PFSK-1 (cell line): Measurements from ENCODE around the gene TRIP6.

ENCODE experiments used
- FOXP2 ChIP-seq: optimal IDR thresholded peaks from 2 replicates; pipeline ENCODE3; 2011; ENCODE audit warnings: borderline replicate concordance, control low read depth, inconsistent platforms; ENCODE audit not compliant: insufficient read depth; ENCODE audit errors: extremely low read length, extremely low read depth
- POLR2AphosphoS5 ChIP-seq: IDR thresholded peaks from 2 replicates; pipeline ENCODE4 v1.6.1; 2012; ENCODE audit warnings: low read depth, mild to moderate bottlenecking, control low read depth, low read length, moderate library complexity

- TF ChIP-seq FOXP2 (no peak), POLR2AphosphoS5 (no peak)
These were observed 26.9 kb downstream of the TRIP6 start for GRCh38 chr7:100893910-100894721.
